ENCODE results near the gene PDP2. TPM values are rescaled to one million over a fixed set of nuclear protein-coding genes. Genes with fewer than 3 reads are reported as not detected.

PDP2 gene
- total RNA-seq, 2 donors from 2014 or later, result 4.4 to 6.9 TPM

- TF ChIP-seq CTCF (IDR thresholded peaks at IDR 0.05), result no peak
- no peak for TF ChIP-seq POLR2A (IDR thresholded peaks at IDR 0.05)
- no peaks in the 10 kb centered on the region for H3K9me3 ChIP-seq
- 29 to 39% methylated on average over 4 of the region's 4 CpGs for WGBS, 2 donors
- H3K36me3 ChIP-seq (replicated peaks in 1 of 2; ENCODE audit: insufficient read depth in 1 of 2, low read depth in 2 of 2), result no peaks in the 10 kb centered on the region
- H3K4me3 ChIP-seq, result no peak overlapping the region
- ATAC-seq (no peak), DNase-seq (no peak)
- peak overlapping the region in 3 of 4 donors; percentile 50 to 75 (median 67) for H3K27ac ChIP-seq
- intact Hi-C loops (cut with DNase I), result no loop called here
- H3K27me3 ChIP-seq, result no peaks in the 10 kb centered on the region
- peaks cover 11% of the 10 kb centered on the region for H3K4me1 ChIP-seq
Observed at GRCh38 chr16:66872559-66872942, 7.8 kb upstream of the PDP2 start.

- TF ChIP-seq CTCF (IDR thresholded peaks at IDR 0.05), result peak; percentile 89 to 95 (median 93)
- TF ChIP-seq POLR2A (IDR thresholded peaks at IDR 0.05), result peak in 2 of 3 donors; percentile 36 to 52
- peak; percentile 92 to 94 (median 94) for DNase-seq
- H3K27me3 ChIP-seq, result no peaks in the 10 kb centered on the region
- H3K4me1 ChIP-seq, result peaks cover 16% of the 10 kb centered on the region
- peak overlapping the region; percentile 12 to 75 (median 58) for H3K27ac ChIP-seq
- intact Hi-C loops (cut with DNase I), result no loop called here
- no peaks in the 10 kb centered on the region for H3K36me3 ChIP-seq (replicated peaks in 1 of 2; ENCODE audit: insufficient read depth in 1 of 2, low read depth in 2 of 2)
- ATAC-seq, result peak; percentile 96
- H3K4me3 ChIP-seq, result peak overlapping the region in 1 of 2 donors; percentile 19
- 3 to 9% methylated on average over 15 to 39 of the region's 39 CpGs for WGBS, 2 donors
- H3K9me3 ChIP-seq, result no peaks in the 10 kb centered on the region
Observed at GRCh38 chr16:66872943-66873684, 7.2 kb upstream of the PDP2 start.

GRCh38 chr16:66873685-66874055 is 6.6 kb upstream of the PDP2 start:
- no peaks in the 10 kb centered on the region for H3K27me3 ChIP-seq
- peaks cover 22% of the 10 kb centered on the region for H3K4me1 ChIP-seq
- H3K4me3 ChIP-seq, result no peak overlapping the region
- ATAC-seq (no peak), DNase-seq (no peak)
- no peak overlapping the region for H3K27ac ChIP-seq
- no peaks in the 10 kb centered on the region for H3K9me3 ChIP-seq
- TF ChIP-seq CTCF (IDR thresholded peaks at IDR 0.05), result no peak
- no peak for TF ChIP-seq POLR2A (IDR thresholded peaks at IDR 0.05)
- no peaks in the 10 kb centered on the region for H3K36me3 ChIP-seq (replicated peaks in 1 of 2; ENCODE audit: insufficient read depth in 1 of 2, low read depth in 2 of 2)
- intact Hi-C loops (cut with DNase I), result no loop called here

GRCh38 chr16:66874079-66874775 is 6.1 kb upstream of the PDP2 start:
- 67 to 88% methylated on average over 1 of the region's 1 CpG for WGBS, 2 donors
- H3K27me3 ChIP-seq, result no peaks in the 10 kb centered on the region
- no peak for ATAC-seq

More at GRCh38 chr16:66874079-66874775, 6.1 kb upstream of the PDP2 start:
- intact Hi-C loops (cut with DNase I), result no loop called here
- DNase-seq, result no peak
- H3K4me3 ChIP-seq, result no peak overlapping the region
- TF ChIP-seq POLR2A (IDR thresholded peaks at IDR 0.05) (no peak), CTCF (IDR thresholded peaks at IDR 0.05) (no peak)
- no peak overlapping the region for H3K27ac ChIP-seq
- H3K36me3 ChIP-seq (replicated peaks in 1 of 2; ENCODE audit: insufficient read depth in 1 of 2, low read depth in 2 of 2), result no peaks in the 10 kb centered on the region
- no peaks in the 10 kb centered on the region for H3K9me3 ChIP-seq
- H3K4me1 ChIP-seq, result peaks cover 23% of the 10 kb centered on the region

All from body of pancreas (tissue), 4 donors.